Endothelial cell of umbilical vein (primary cell): ENCODE measurements around the gene COL21A1. TPM values are rescaled to one million over a fixed set of nuclear protein-coding genes. Genes with fewer than 3 reads are reported as not detected.
"Not testable (repeated sequence)": the region's sequence is repeated elsewhere in the genome, so short reads cannot be mapped to it uniquely, and the experiment has no call there.

Source experiments
- BruUV-seq: library from RNA; stranded (reverse); fragments of 400-500 nt; replicated peaks from 2 replicates; lab custom pipeline; 2021; lab: Mats Ljungman, UMichigan
- CTCF ChIA-PET: fragments of 300-600, 350-600 bp; sonication (Branson Sonifier 250); formaldehyde crosslinking; loops from one replicate; lab custom pipeline; 2021; ENCODE audit warnings: antibody characterized with exemption, inconsistent platforms; lab: Charles Lee
- POLR2A ChIA-PET: fragments of 300-600, 350-600 bp; sonication (Branson Sonifier 250); formaldehyde crosslinking; loops from one replicate; lab custom pipeline; 2021; ENCODE audit warnings: antibody characterized with exemption, inconsistent platforms; lab: Charles Lee
- DNase-seq: peaks from one replicate; pipeline ENCODE4 v3.0.0-alpha.2; 2011; ENCODE audit warnings: low read depth, low spot score
- FAIRE-seq: peaks from 2 replicates; lab custom pipeline; 2011; peaks lifted over from hg19 to GRCh38; lab: Jason Lieb, UNC
- H2AFZ ChIP-seq: 2 replicates; pipeline ENCODE4 v1.6.0; 2012; ENCODE audit warnings: low read depth, low read length, control low read depth, inconsistent platforms
- H3K27ac ChIP-seq: 2 replicates; pipeline ENCODE4 v1.5.1; 2011; ENCODE audit warnings: low read depth, mild to moderate bottlenecking, control low read depth, low read length, moderate library complexity; ENCODE audit not compliant: insufficient read depth
- H3K27me3 ChIP-seq, 2 experiments: 2 replicates each; pipeline versions ENCODE4 v1.6.0 to v1.6.1; 2011; ENCODE audit warnings: low read length in 2 of 2, mixed read lengths in 1 of 2; ENCODE audit not compliant: control insufficient read depth in 2 of 2, insufficient read depth in 2 of 2
- H3K36me3 ChIP-seq, 2 experiments: 2 replicates in 1 of 2; 3 replicates in 1 of 2; pipeline ENCODE4 v1.5.1; 2011; ENCODE audit warnings: low read length in 2 of 2, mild to moderate bottlenecking in 1 of 2, moderate library complexity in 1 of 2; ENCODE audit not compliant: control insufficient read depth in 2 of 2, insufficient read depth in 2 of 2; ENCODE audit errors: extremely low read depth in 1 of 2
- H3K4me1 ChIP-seq: 3 replicates; pipeline ENCODE4 v1.5.1; 2011; ENCODE audit warnings: mild to moderate bottlenecking, low read length; ENCODE audit not compliant: control insufficient read depth, insufficient read depth; ENCODE audit errors: extremely low read depth
- H3K4me2 ChIP-seq: 2 replicates; pipeline ENCODE4 v1.6.1; 2011; ENCODE audit warnings: low read length, control low read depth, mixed read lengths; ENCODE audit not compliant: insufficient read depth
- H3K4me3 ChIP-seq, 3 experiments: fragments of 200-600 bp in 1 of 3; sonication (generic), shearing (Covaris generic) in 1 of 3; replicated peaks in 1 of 3; 2 replicates each; pipeline ENCODE4 v1.5.1; 2011 to 2016; ENCODE audit warnings: control low read depth in 3 of 3, low read length in 3 of 3, mild to moderate bottlenecking in 2 of 3, inconsistent platforms in 1 of 3, low read depth in 1 of 3, moderate library complexity in 1 of 3; ENCODE audit not compliant: insufficient read depth in 1 of 3
- H3K79me2 ChIP-seq: 2 replicates; pipeline ENCODE4 v1.6.0; 2012; ENCODE audit warnings: low read length, inconsistent platforms; ENCODE audit not compliant: control insufficient read depth, insufficient read depth
- H3K9ac ChIP-seq: replicated peaks from 2 replicates; pipeline ENCODE3; 2011; ENCODE audit warnings: low read length, control low read depth; ENCODE audit not compliant: insufficient read depth; ENCODE audit errors: extremely low read depth
- H3K9me1 ChIP-seq: replicated peaks from 3 replicates; pipeline ENCODE4 v1.6.0; 2011; ENCODE audit warnings: mild to moderate bottlenecking, low read length; ENCODE audit not compliant: control insufficient read depth, insufficient read depth; ENCODE audit errors: extremely low read depth
- H3K9me3 ChIP-seq: replicated peaks from 2 replicates; pipeline ENCODE4 v1.5.1; 2012; ENCODE audit warnings: low read length, inconsistent platforms; ENCODE audit not compliant: control insufficient read depth, insufficient read depth
- H4K20me1 ChIP-seq: replicated peaks from 2 replicates; pipeline ENCODE3; 2011; ENCODE audit warnings: mild to moderate bottlenecking, low read length; ENCODE audit not compliant: control insufficient read depth, insufficient read depth; ENCODE audit errors: extremely low read depth
- EZH2 ChIP-seq: IDR thresholded peaks from 2 replicates; pipeline ENCODE4 v1.6.1; 2012; ENCODE audit warnings: borderline replicate concordance, low read depth, mild to moderate bottlenecking, moderate library complexity, low read length, inconsistent platforms; ENCODE audit not compliant: severe bottlenecking
- FOS ChIP-seq: IDR thresholded peaks from 2 replicates; pipeline ENCODE4 v1.6.1; 2011; ENCODE audit warnings: mild to moderate bottlenecking, low read length, moderate library complexity, borderline replicate concordance; ENCODE audit not compliant: insufficient read depth
- GATA2 ChIP-seq: IDR thresholded peaks from 2 replicates; pipeline ENCODE4 v1.7.0; 2011; ENCODE audit warnings: low read depth, mild to moderate bottlenecking, moderate library complexity, mixed read lengths, low read length; ENCODE audit not compliant: insufficient read length, insufficient read depth
- JUN ChIP-seq: IDR thresholded peaks from 2 replicates; pipeline ENCODE4 v1.6.1; 2011; ENCODE audit warnings: borderline replicate concordance, low read depth; ENCODE audit not compliant: insufficient read length, insufficient read depth
- MYC ChIP-seq: IDR thresholded peaks from one replicate; pipeline ENCODE4 v1.6.1; 2011; ENCODE audit warnings: mild to moderate bottlenecking, low read depth, low read length
- POLR2A ChIP-seq: IDR thresholded peaks from 2 replicates; pipeline ENCODE4 v1.6.1; 2012; ENCODE audit warnings: low read depth, mild to moderate bottlenecking, control low read depth, low read length
- POLR2AphosphoS5 ChIP-seq: IDR thresholded peaks from 2 replicates; pipeline ENCODE4 v1.6.1; 2012; ENCODE audit warnings: low read depth, mild to moderate bottlenecking, control low read depth, low read length, moderate library complexity; ENCODE audit not compliant: insufficient read depth
- dilution Hi-C: fragments of 300-500 bp; cut with MboI; formaldehyde crosslinking; loops from one replicate; pipeline ENCODE4 v1.15.0; 2019; ENCODE audit warnings: low sequenced_read_pairs; ENCODE audit not compliant: extremely low pct_ligation_motif_present
- intact Hi-C: fragments of 100-400 bp; cut with micrococcal nuclease; formaldehyde crosslinking; loops from one replicate; pipeline ENCODE4 v1.10.0; 2022
- polyA plus RNA-seq, 4 experiments: library from polyadenylated mRNA; depleted of rRNA in 3 of 4; stranded (reverse) in 3 of 4; unstranded in 1 of 4; fragments of >200 nt; gene quantifications; 2 replicates each; pipeline versions ENCODE4 v1.2.1 to v1.2.3, GENCODE V29; 2011 to 2012; ENCODE audit warnings: missing spikeins in 1 of 4
- total RNA-seq: library from RNA; stranded (reverse); gene quantifications from 2 replicates; pipeline ENCODE4 v1.2.3, GENCODE V29; 2021
- TF ChIP-seq, protein P1 (sequence below): IDR thresholded peaks from 2 replicates; pipeline ENCODE4 v1.6.1; 2011; ENCODE audit not compliant: insufficient read depth, insufficient read length
- TF ChIP-seq, protein P2 (sequence below), 2 donors: IDR thresholded peaks; 1 replicate in 1 of 2; 2 replicates in 1 of 2; pipeline ENCODE4 v1.5.1; 2011; ENCODE audit warnings: low read length in 2 of 2, mild to moderate bottlenecking in 2 of 2, moderate library complexity in 2 of 2, control low read depth in 1 of 2, inconsistent platforms in 1 of 2, low read depth in 1 of 2; ENCODE audit not compliant: insufficient read depth in 1 of 2; ENCODE audit errors: extremely low read depth in 1 of 2

COL21A1 gene
- total and polyA plus RNA-seq, 2 donors (not counting 3 experiments of a cell fraction or from before 2014, with no cell fraction given), result 0.22 to 1.4 TPM

DNA sequence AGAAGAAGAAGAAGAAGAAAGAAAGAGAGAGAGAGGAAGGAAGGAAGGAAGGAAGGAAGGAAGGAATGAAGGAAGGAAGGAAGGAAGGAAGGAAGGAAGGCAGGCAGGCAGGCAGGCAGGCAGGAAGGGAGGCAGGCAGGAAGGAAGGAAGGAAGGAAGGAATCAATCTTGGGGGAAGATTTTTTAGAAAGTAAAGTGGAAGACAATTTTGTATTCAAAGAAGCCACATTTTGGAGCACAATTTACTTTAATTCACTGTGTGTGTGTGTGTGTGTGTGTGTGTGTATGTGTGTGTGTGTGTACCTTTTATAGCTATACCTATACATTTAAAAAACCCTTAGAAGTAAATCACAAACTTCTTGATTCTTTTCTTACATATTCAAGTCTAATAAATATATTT, 13.2 kb upstream of the COL21A1 start:
- H3K4me3 ChIP-seq, H3K27me3 ChIP-seq, H3K4me1 ChIP-seq, POLR2A ChIA-PET, H3K9me3 ChIP-seq, BruUV-seq, H3K9ac ChIP-seq, H3K79me2 ChIP-seq, H2AFZ ChIP-seq, H3K36me3 ChIP-seq, H3K27ac ChIP-seq, dilution Hi-C loops, DNase-seq, H3K9me1 ChIP-seq, intact Hi-C loops, H4K20me1 ChIP-seq, H3K4me2 ChIP-seq, FAIRE-seq: not testable (repeated sequence)
- CTCF ChIA-PET, result interaction anchor here (1.3 to 1.4 kb wide), 2 partner anchors 13 to 207 kb away, joined by 3 to 5 read pairs; partner anchors contain the start of gene COL21A1

DNA sequence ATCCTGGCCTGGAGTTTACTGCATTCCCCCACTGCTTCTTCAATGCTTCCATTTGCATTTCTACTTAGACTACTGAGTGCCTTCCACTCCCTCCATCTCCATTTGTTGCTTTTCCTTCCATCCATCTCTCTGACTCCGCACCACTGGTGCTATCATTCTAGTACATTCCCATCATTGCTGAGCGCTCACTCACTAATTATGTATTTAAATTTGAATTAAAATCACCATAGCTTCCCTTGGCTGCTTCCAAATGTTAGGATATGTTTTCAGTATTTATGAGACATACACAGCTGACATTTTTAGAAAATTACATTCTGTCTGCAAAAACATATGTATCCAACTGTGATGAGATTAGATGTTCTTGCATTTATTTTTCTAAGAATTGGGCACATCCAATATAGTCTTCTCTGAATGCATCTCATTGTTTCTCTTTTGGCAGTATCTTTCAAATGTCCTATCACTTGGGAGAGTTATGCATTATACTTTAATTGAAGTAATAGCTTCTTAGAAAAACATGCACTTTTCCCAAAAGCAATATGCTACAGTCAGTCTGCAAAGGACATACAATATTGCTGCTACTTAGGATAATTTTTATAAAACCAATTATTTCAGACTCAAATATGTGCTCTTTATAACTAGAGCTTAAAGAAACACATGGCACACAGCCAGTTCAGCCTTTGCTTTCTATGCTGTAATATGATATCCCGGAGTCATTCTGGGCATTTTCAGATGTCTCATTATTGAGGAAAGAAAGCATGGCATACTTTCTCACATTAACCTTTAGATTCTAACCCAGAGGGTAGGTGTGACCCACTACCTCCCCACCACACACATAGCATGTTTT, 12.1 kb upstream of the COL21A1 start:
- POLR2A ChIA-PET, result no interaction called here
- no peak overlapping the region for H3K4me3 ChIP-seq
- dilution Hi-C loops, result no loop called here
- H3K36me3 ChIP-seq, result no peaks in the 10 kb centered on the region
- H3K9me1 ChIP-seq, result no peaks in the 10 kb centered on the region
- no peaks in the 10 kb centered on the region for H4K20me1 ChIP-seq
- no peaks in the 10 kb centered on the region for H3K9me3 ChIP-seq
- peak; percentile 70 for DNase-seq
- TF ChIP-seq, protein P1, sequence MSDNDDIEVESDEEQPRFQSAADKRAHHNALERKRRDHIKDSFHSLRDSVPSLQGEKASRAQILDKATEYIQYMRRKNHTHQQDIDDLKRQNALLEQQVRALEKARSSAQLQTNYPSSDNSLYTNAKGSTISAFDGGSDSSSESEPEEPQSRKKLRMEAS, result no peak
- TF ChIP-seq MYC (no peak), FOS (no peak), EZH2 (no peak), GATA2 (no peak), JUN (no peak), POLR2AphosphoS5 (no peak), POLR2A (no peak)
- TF ChIP-seq, protein P2, sequence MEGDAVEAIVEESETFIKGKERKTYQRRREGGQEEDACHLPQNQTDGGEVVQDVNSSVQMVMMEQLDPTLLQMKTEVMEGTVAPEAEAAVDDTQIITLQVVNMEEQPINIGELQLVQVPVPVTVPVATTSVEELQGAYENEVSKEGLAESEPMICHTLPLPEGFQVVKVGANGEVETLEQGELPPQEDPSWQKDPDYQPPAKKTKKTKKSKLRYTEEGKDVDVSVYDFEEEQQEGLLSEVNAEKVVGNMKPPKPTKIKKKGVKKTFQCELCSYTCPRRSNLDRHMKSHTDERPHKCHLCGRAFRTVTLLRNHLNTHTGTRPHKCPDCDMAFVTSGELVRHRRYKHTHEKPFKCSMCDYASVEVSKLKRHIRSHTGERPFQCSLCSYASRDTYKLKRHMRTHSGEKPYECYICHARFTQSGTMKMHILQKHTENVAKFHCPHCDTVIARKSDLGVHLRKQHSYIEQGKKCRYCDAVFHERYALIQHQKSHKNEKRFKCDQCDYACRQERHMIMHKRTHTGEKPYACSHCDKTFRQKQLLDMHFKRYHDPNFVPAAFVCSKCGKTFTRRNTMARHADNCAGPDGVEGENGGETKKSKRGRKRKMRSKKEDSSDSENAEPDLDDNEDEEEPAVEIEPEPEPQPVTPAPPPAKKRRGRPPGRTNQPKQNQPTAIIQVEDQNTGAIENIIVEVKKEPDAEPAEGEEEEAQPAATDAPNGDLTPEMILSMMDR (IDR thresholded peaks at IDR 0.05; ENCODE audit: extremely low read depth in 1 of 2, insufficient read depth in 1 of 2, low read depth in 1 of 2, low read length in 2 of 2), result no peak
- H3K27me3 ChIP-seq, result no peaks in the 10 kb centered on the region
- no peak overlapping the region for H2AFZ ChIP-seq
- H3K79me2 ChIP-seq, result no peaks in the 10 kb centered on the region
- no peak for FAIRE-seq
- no peak overlapping the region for H3K27ac ChIP-seq
- no peaks in the 10 kb centered on the region for H3K4me1 ChIP-seq
- H3K9ac ChIP-seq, result no peak overlapping the region
- intact Hi-C loops, result no loop called here
- H3K4me2 ChIP-seq, result no peak overlapping the region
- BruUV-seq, result no TSS peak
- CTCF ChIA-PET, result interaction anchor here (0.6 to 1.4 kb wide), 7 partner anchors 8 to 854 kb away, joined by 3 to 5 read pairs (median 3); partner anchors contain the start of gene COL21A1
